ENCODE measurements around the gene IFNAR1.

Gene IFNAR1

GRCh38 chr21:33286076-33286475 lies 38.7 kb upstream of the IFNAR1 start:
- TF ChIP-seq MAX (IDR thresholded peaks at IDR 0.05; ENCODE audit: low read depth, low read length) (no peak), POLR2A (IDR thresholded peaks at IDR 0.05; ENCODE audit: extremely low read depth, insufficient read length) (no peak), CTCF (IDR thresholded peaks at IDR 0.05; ENCODE audit: low read depth, low read length) (no peak), MYC (IDR thresholded peaks at IDR 0.05; ENCODE audit: low read depth, low read length) (no peak)
- H3K4me3 ChIP-seq (ENCODE audit: low read depth, low read length), result no peak overlapping the region
- DNase-seq (ENCODE audit: low read depth), result no peak

GRCh38 chr21:33286600-33287456 lies 37.9 kb upstream of the IFNAR1 start:
- TF ChIP-seq MYC (IDR thresholded peaks at IDR 0.05; ENCODE audit: low read depth, low read length) (no peak), CTCF (IDR thresholded peaks at IDR 0.05; ENCODE audit: low read depth, low read length) (no peak), POLR2A (IDR thresholded peaks at IDR 0.05; ENCODE audit: extremely low read depth, insufficient read length) (no peak), MAX (IDR thresholded peaks at IDR 0.05; ENCODE audit: low read depth, low read length) (no peak)
- DNase-seq (ENCODE audit: low read depth), result no peak

GRCh38 chr21:33289199-33289819 lies 35.5 kb upstream of the IFNAR1 start:
- DNase-seq (ENCODE audit: low read depth), result no peak
- H3K4me3 ChIP-seq (ENCODE audit: low read depth, low read length), result no peak overlapping the region
- TF ChIP-seq CTCF (IDR thresholded peaks at IDR 0.05; ENCODE audit: low read depth, low read length), result no peak
- TF ChIP-seq POLR2A (IDR thresholded peaks at IDR 0.05; ENCODE audit: extremely low read depth, insufficient read length), result no peak
- TF ChIP-seq MYC (IDR thresholded peaks at IDR 0.05; ENCODE audit: low read depth, low read length), result no peak
- TF ChIP-seq MAX (IDR thresholded peaks at IDR 0.05; ENCODE audit: low read depth, low read length), result no peak

More at GRCh38 chr21:33286600-33287456, 37.9 kb upstream of the IFNAR1 start:
- H3K4me3 ChIP-seq (ENCODE audit: low read depth, low read length), result no peak overlapping the region

GRCh38 chr21:33290441-33290840 lies 34.3 kb upstream of the IFNAR1 start:
- no peak for TF ChIP-seq MAX (IDR thresholded peaks at IDR 0.05; ENCODE audit: low read depth, low read length)
- DNase-seq (ENCODE audit: low read depth), result no peak
- no peak overlapping the region for H3K4me3 ChIP-seq (ENCODE audit: low read depth, low read length)

- no peak for DNase-seq (ENCODE audit: low read depth)
- no peak overlapping the region for H3K4me3 ChIP-seq (ENCODE audit: low read depth, low read length)
- TF ChIP-seq MAX (IDR thresholded peaks at IDR 0.05; ENCODE audit: low read depth, low read length) (no peak), POLR2A (IDR thresholded peaks at IDR 0.05; ENCODE audit: extremely low read depth, insufficient read length) (no peak), CTCF (IDR thresholded peaks at IDR 0.05; ENCODE audit: low read depth, low read length) (no peak), MYC (IDR thresholded peaks at IDR 0.05; ENCODE audit: low read depth, low read length) (no peak)
Observed at GRCh38 chr21:33291686-33292085, 33.1 kb upstream of the IFNAR1 start.

GRCh38 chr21:33292724-33293123 lies 32.0 kb upstream of the IFNAR1 start:
- TF ChIP-seq POLR2A (IDR thresholded peaks at IDR 0.05; ENCODE audit: extremely low read depth, insufficient read length), result no peak
- TF ChIP-seq MAX (IDR thresholded peaks at IDR 0.05; ENCODE audit: low read depth, low read length), result no peak

More at GRCh38 chr21:33292724-33293123, 32.0 kb upstream of the IFNAR1 start:
- DNase-seq (ENCODE audit: low read depth), result no peak
- no peak overlapping the region for H3K4me3 ChIP-seq (ENCODE audit: low read depth, low read length)

Data from NB4 (cell line).